H1 (cell line): ENCODE results near the gene ADPRH. TPM values are rescaled to one million over a fixed set of nuclear protein-coding genes. Genes with fewer than 3 reads are reported as not detected.

Experiments
- CTBP2 ChIP-seq: IDR thresholded peaks from 2 replicates; pipeline ENCODE4 v1.7.0; 2011; ENCODE audit warnings: borderline replicate concordance, mild to moderate bottlenecking, moderate library complexity, mixed read lengths, low read length; ENCODE audit not compliant: insufficient read depth, insufficient read length
- PHF8 ChIP-seq: fragments of 200-600 bp; sonication (generic); conservative IDR thresholded peaks from 2 replicates; pipeline ENCODE4 v1.7.1; 2012; ENCODE audit warnings: low read depth, mild to moderate bottlenecking, inconsistent platforms, low read length, moderate library complexity
- RFX5 ChIP-seq: IDR thresholded peaks from 2 replicates; pipeline ENCODE4 v1.6.1; 2011; ENCODE audit warnings: low read depth, low read length, improper control_type of control experiment, borderline replicate concordance
- SIRT6 ChIP-seq: IDR thresholded peaks from one replicate; pipeline ENCODE4 v1.7.1; 2012; ENCODE audit warnings: low read length, inconsistent platforms
- SP4 ChIP-seq: IDR thresholded peaks from 2 replicates; pipeline ENCODE4 v1.6.1; 2012; ENCODE audit warnings: low read length, inconsistent platforms
- TAF1 ChIP-seq: IDR thresholded peaks from 2 replicates; pipeline ENCODE4 v1.6.1; 2011; ENCODE audit warnings: mild to moderate bottlenecking, low read depth, low read length
- polyA plus RNA-seq, 7 experiments: library from polyadenylated mRNA; depleted of rRNA in 3 of 7; stranded (reverse) in 5 of 7; unstranded in 2 of 7; fragments of >200 nt in 5 of 7; fragments of 200-250 nt in 2 of 7; gene quantifications; 1 replicate in 5 of 7; 2 replicates in 1 of 7; 4 replicates in 1 of 7; pipeline versions ENCODE4 v1.2.1 to v1.2.3, GENCODE V29; 2011 to 2013; ENCODE audit warnings: missing spikeins in 2 of 7, mixed read lengths in 2 of 7
- total RNA-seq: library from RNA; stranded (reverse); fragmentation: NEBNext Ultra II Directional; extraction: Animal tissue kit (Norgen Biotek cat#: 25700); gene quantifications from 2 replicates; pipeline ENCODE4 v1.2.1, GENCODE V29; 2021

Gene ADPRH
- total and polyA plus RNA-seq, 2 of the 8 experiments (the other 6 are each of a cell fraction or from before 2014, with no cell fraction given): 2.6 to 4.2 TPM

DNA sequence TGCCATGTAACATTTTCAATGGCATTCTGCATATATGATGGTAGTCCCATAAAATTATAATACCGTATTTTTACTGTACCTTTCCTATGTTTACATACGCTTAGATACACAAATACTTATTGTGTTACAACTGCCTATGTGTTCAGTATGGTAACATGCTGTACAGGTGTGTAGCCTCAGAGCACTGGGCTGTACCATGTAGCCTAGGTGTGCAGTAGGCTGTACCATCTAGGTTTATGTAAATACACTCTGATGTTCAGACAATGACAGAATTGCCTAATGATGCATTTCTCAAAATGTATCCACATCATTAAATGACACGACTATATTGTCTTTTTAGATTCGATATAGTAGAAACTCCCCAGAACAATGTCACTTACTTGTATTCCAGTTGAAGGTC is 42.5 kb upstream of the ADPRH start (continued):
- TF ChIP-seq PHF8 (no peak), TAF1 (no peak), SP4 (no peak), CTBP2 (no peak), SIRT6 (no peak), RFX5 (no peak)
